Lower lobe of right lung (tissue), 2 donors: ENCODE results near the gene ZAP70. TPM values are rescaled to one million over a fixed set of nuclear protein-coding genes. Genes with fewer than 3 reads are reported as not detected.

Experiments used
- ATAC-seq, 2 donors: fragments of 200-7000 bp; cut with Tn5 transposase; one replicate each; pipeline ENCODE4 v1.9.1; 2020 to 2022; ENCODE audit warnings: mild to moderate bottlenecking in 2 of 2, moderate library complexity in 2 of 2
- DNase-seq: peaks from one replicate; pipeline ENCODE4 v3.0.0-alpha.2; 2020
- H3K27ac ChIP-seq: fragments of 200-600 bp; one replicate; pipeline ENCODE4 v1.8.0; 2022
- H3K27me3 ChIP-seq: fragments of 200-600 bp; one replicate; pipeline ENCODE4 v1.8.0; 2022; ENCODE audit warnings: low read depth
- H3K36me3 ChIP-seq: fragments of 200-600 bp; one replicate; pipeline ENCODE4 v1.8.0; 2022; ENCODE audit warnings: mild to moderate bottlenecking
- H3K4me1 ChIP-seq: fragments of 200-600 bp; one replicate; pipeline ENCODE4 v1.8.0; 2022
- H3K4me3 ChIP-seq: fragments of 200-600 bp; one replicate; pipeline ENCODE4 v1.8.0; 2022; ENCODE audit warnings: mild to moderate bottlenecking
- H3K9me3 ChIP-seq: fragments of 200-600 bp; one replicate; pipeline ENCODE4 v1.8.0; 2022
- intact Hi-C: fragments of 100-400 bp; cut with DNase I; formaldehyde crosslinking; loops from one replicate; pipeline ENCODE4 v1.11.0; 2022
- total RNA-seq: library from RNA; stranded (reverse); fragmentation: NEBNext Ultra II Directional; extraction: Animal tissue kit (Norgen Biotek cat#: 25700); gene quantifications from one replicate; pipeline ENCODE4 v1.2.1, GENCODE V29; 2021
- TF ChIP-seq, protein P1 (sequence below): fragments of 200-600 bp; IDR thresholded peaks from one replicate; pipeline ENCODE4 v1.8.0; 2022; ENCODE audit warnings: antibody characterized with exemption, mild to moderate bottlenecking
- donor health status: DM: no; HTN: yes; CAD: no; lungs with severe emphysema.

Gene ZAP70
- total RNA-seq, 1 donor from 2014 or later: 8.8 TPM

DNA sequence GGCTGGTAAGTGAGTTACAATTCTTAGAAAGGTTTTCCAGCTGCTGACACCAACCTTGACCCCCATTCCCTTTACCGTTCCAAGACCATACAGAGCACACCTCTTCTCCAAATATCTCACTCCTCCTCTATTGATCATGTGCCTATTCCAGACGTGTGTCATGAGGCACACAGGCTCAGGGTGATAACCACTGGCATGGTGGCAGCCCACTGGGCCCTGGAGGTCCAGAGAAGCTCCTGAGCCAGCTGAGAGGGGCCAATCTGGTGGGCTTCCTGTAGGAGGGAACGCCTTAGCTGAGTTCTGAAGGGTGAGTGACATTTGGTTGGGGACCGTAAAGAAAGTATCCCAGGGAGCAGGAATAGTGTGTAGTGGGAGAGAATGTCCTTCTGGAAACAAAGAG lies 28.3 kb downstream of the ZAP70 start:
- DNase-seq (no peak), ATAC-seq (no peak)
- Histone ChIP-seq H3K27ac (no peak overlapping the region), H3K4me1 (peaks cover 7% of the 10 kb centered on the region), H3K27me3 (no peaks in the 10 kb centered on the region), H3K4me3 (no peak overlapping the region), H3K9me3 (no peaks in the 10 kb centered on the region), H3K36me3 (no peaks in the 10 kb centered on the region)
- TF ChIP-seq, protein P1, sequence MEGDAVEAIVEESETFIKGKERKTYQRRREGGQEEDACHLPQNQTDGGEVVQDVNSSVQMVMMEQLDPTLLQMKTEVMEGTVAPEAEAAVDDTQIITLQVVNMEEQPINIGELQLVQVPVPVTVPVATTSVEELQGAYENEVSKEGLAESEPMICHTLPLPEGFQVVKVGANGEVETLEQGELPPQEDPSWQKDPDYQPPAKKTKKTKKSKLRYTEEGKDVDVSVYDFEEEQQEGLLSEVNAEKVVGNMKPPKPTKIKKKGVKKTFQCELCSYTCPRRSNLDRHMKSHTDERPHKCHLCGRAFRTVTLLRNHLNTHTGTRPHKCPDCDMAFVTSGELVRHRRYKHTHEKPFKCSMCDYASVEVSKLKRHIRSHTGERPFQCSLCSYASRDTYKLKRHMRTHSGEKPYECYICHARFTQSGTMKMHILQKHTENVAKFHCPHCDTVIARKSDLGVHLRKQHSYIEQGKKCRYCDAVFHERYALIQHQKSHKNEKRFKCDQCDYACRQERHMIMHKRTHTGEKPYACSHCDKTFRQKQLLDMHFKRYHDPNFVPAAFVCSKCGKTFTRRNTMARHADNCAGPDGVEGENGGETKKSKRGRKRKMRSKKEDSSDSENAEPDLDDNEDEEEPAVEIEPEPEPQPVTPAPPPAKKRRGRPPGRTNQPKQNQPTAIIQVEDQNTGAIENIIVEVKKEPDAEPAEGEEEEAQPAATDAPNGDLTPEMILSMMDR: no peak
- intact Hi-C loops: no loop called here

DNA sequence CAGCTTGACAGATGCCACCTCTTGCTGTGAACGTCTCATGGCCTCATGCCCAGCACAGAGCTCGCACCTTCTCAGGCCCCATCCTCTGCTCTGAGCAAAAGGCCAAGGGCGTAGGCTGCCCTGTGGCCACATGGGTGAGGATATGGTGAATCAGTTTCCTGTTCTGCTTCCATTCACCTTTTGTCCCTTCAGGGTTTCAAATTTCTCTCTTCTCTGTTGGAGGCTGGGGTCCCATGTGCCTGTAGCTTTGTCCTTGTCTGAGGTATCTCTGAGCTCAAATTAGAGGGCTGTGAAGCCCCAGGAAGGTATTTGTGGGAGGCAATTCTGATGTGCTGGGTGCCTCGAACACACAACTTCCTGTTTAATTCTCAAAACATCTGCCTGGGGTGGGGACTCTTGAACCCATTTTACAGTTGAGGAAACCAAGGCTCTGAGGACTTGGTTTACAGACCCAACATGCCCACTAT lies 29.0 kb downstream of the ZAP70 start:
- H3K4me1 ChIP-seq: peaks cover 7% of the 10 kb centered on the region
- H3K27ac ChIP-seq: peak overlapping the region; percentile 4
- no peaks in the 10 kb centered on the region for H3K9me3 ChIP-seq
- DNase-seq: no peak
- no peak overlapping the region for H3K4me3 ChIP-seq
- TF ChIP-seq, protein P1: no peak
- ATAC-seq: peak in 1 of 2 donors; percentile 16
- intact Hi-C loops: no loop called here
- H3K27me3 ChIP-seq: no peaks in the 10 kb centered on the region
- H3K36me3 ChIP-seq: no peaks in the 10 kb centered on the region

DNA sequence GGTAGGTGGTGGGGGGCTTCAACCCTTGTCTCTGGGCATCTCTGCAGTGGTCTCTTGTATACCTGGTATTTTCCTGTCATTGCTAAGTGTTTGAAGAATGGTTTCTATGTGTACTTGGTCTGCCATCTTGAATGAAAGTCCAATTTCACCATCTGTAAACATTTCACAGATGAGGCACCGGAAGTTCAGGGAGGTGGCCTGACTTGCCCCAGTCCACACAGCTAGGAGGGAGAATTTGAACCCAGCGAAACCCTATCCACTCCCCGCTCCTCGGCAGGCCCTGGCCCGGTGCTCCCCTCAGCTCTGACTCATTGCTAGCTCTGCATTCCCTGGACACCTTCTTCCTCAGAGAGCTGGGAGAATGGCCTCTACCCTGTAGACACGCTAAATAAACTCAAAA lies 30.5 kb downstream of the ZAP70 start:
- ATAC-seq (no peak), DNase-seq (no peak)
- Histone ChIP-seq H3K4me3 (no peak overlapping the region), H3K27ac (no peak overlapping the region), H3K27me3 (no peaks in the 10 kb centered on the region), H3K9me3 (no peaks in the 10 kb centered on the region), H3K36me3 (no peaks in the 10 kb centered on the region), H3K4me1 (peaks cover 7% of the 10 kb centered on the region)
- TF ChIP-seq, protein P1: no peak
- intact Hi-C loops: no loop called here

DNA sequence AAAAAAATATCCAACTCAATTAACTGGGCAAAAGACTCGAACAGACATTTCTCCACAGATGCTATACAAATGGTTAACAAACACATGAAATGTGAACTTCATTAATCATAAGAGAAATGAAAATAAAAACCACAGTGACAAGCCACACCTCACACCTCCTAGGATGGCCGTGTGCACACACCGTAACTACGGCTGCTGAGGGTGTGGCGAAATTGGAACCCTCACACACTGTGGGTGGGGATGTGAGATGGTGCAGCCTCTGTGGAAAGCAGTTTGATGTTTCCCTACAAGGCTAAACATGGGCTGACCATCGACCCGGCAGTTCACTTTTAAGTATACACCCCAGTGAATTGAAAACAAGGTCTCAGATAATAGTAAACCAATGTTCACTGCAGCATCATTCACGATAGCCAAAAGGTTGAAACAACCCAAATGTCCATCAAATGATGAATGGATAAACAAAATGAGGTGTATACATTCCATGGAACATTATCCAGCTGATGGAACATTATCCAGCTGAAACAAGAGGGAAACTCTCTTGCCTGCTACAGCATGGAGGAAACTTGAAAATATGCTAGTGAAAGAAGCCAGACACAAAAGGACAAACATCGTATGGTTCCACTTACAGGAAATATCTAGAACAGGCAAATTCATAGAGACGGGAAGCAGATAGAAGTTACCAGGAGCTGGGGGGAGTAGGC lies 32.2 kb downstream of the ZAP70 start:
- Histone ChIP-seq H3K27ac (no peak overlapping the region), H3K27me3 (no peaks in the 10 kb centered on the region), H3K36me3 (no peaks in the 10 kb centered on the region), H3K4me1 (peaks cover 7% of the 10 kb centered on the region), H3K9me3 (no peaks in the 10 kb centered on the region), H3K4me3 (no peak overlapping the region)
- TF ChIP-seq, protein P1: no peak
- intact Hi-C loops: no loop called here
- peak; percentile 50 to 52 for ATAC-seq
- DNase-seq: no peak

DNA sequence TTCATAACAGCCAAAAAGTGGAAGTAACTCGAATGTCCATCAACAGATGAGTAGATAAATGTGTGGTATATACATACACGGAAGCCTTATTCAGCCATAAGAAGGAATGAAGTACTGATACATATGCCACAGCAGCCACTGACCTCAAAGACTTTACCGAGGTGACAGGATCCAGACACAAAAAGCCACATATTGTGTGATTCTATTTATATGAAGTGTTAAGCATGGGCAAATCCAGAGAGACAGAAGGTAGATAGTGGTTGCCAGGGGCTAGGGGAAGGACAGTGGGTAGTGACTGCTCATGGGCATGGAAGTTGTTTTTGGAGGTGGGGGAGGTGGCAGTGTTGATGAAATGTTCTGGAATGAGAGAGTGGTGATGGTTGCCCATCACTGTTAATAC lies 33.9 kb downstream of the ZAP70 start:
- H3K27ac ChIP-seq: no peak overlapping the region
- H3K4me1 ChIP-seq: peaks cover 3% of the 10 kb centered on the region
- no peaks in the 10 kb centered on the region for H3K36me3 ChIP-seq
- intact Hi-C loops: no loop called here
- no peak for DNase-seq
- H3K9me3 ChIP-seq: no peaks in the 10 kb centered on the region
- no peak for ATAC-seq
- TF ChIP-seq, protein P1: no peak
- H3K4me3 ChIP-seq: no peak overlapping the region
- H3K27me3 ChIP-seq: no peaks in the 10 kb centered on the region
